Hepatocyte (in vitro differentiated cells): ENCODE results near the gene SART3. TPM values are rescaled to one million over a fixed set of nuclear protein-coding genes. Genes with fewer than 3 reads are reported as not detected.

ENCODE experiments used
- DNase-seq: peaks from one replicate; pipeline ENCODE4 v3.0.0-alpha.2; 2016; ENCODE audit warnings: low spot score
- H2AFZ ChIP-seq: fragments of 200-600 bp; sonication (generic); 2 replicates; pipeline ENCODE4 v1.6.0; 2016; ENCODE audit warnings: antibody characterized with exemption, mild to moderate bottlenecking
- H3K27ac ChIP-seq: fragments of 200-600 bp; sonication (generic); 2 replicates; pipeline ENCODE4 v1.5.1; 2016; ENCODE audit warnings: mild to moderate bottlenecking
- H3K27me3 ChIP-seq: fragments of 200-600 bp; sonication (generic); 2 replicates; pipeline ENCODE4 v1.6.1; 2016
- H3K36me3 ChIP-seq: fragments of 200-600 bp; sonication (generic); replicated peaks from 2 replicates; pipeline ENCODE4 v1.5.1; 2016; ENCODE audit warnings: low read depth; ENCODE audit not compliant: insufficient read depth
- H3K4me1 ChIP-seq: fragments of 200-600 bp; sonication (generic); 2 replicates; pipeline ENCODE4 v1.5.1; 2016; ENCODE audit warnings: mild to moderate bottlenecking, moderate library complexity; ENCODE audit not compliant: insufficient read depth
- H3K4me2 ChIP-seq: fragments of 200-600 bp; sonication (generic); 2 replicates; pipeline ENCODE4 v1.6.0; 2016
- H3K4me3 ChIP-seq: fragments of 200-600 bp; sonication (generic); 2 replicates; pipeline ENCODE4 v1.5.1; 2016; ENCODE audit warnings: mild to moderate bottlenecking
- H3K79me2 ChIP-seq: fragments of 200-600 bp; sonication (generic); 2 replicates; pipeline ENCODE4 v1.6.0; 2017; ENCODE audit warnings: mild to moderate bottlenecking
- H3K9me2 ChIP-seq: fragments of 200-600 bp; sonication (generic); replicated peaks from 2 replicates; pipeline ENCODE4 v1.6.0; 2017; ENCODE audit warnings: mild to moderate bottlenecking; ENCODE audit not compliant: insufficient read depth
- H3K9me3 ChIP-seq: fragments of 200-600 bp; sonication (generic); 2 replicates; pipeline ENCODE4 v1.5.1; 2016; ENCODE audit warnings: low read depth, mild to moderate bottlenecking
- H4K20me1 ChIP-seq: fragments of 200-600 bp; sonication (generic); 2 replicates; pipeline ENCODE4 v1.6.0; 2016; ENCODE audit warnings: mild to moderate bottlenecking; ENCODE audit not compliant: insufficient read depth, poor library complexity, severe bottlenecking
- CTCF ChIP-seq: fragments of 200-600 bp; sonication (generic); IDR thresholded peaks from 2 replicates; pipeline ENCODE4 v1.5.1; 2016; ENCODE audit warnings: antibody characterized with exemption, mild to moderate bottlenecking; ENCODE audit not compliant: poor library complexity
- EZH2 ChIP-seq: fragments of 200-600 bp; sonication (generic); IDR thresholded peaks from 2 replicates; pipeline ENCODE4 v1.6.1; 2016; ENCODE audit warnings: antibody characterized with exemption, mild to moderate bottlenecking, borderline replicate concordance
- EZH2phosphoT487 ChIP-seq: fragments of 200-600 bp; sonication (generic); IDR thresholded peaks from one replicate; pipeline ENCODE4 v1.6.1; 2018; ENCODE audit warnings: antibody characterized with exemption, mild to moderate bottlenecking, low read depth, moderate library complexity; ENCODE audit not compliant: unreplicated experiment, severe bottlenecking
- WGBS: methylation state at CpG from one replicate; pipeline ENCODE4 v1.1.6; 2016; ENCODE audit warnings: low lambda C conversion rate; ENCODE audit errors: missing lambda C conversion rate; 5-methylcytosine and 5-hydroxymethylcytosine counted together
- polyA plus RNA-seq: library from polyadenylated mRNA; unstranded; fragments of >200 nt; fragmentation: Nextera tagmentation; extraction: Ambion mirVana; gene quantifications from 2 replicates; pipeline ENCODE4 v1.2.1, GENCODE V29; 2016
- total RNA-seq: library from RNA; depleted of rRNA; stranded (reverse); fragments of >200 nt; gene quantifications from 2 replicates; pipeline ENCODE4 v1.2.3, GENCODE V29; 2014

SART3 gene
- total and polyA plus RNA-seq, 2 experiments from 2014 or later, result 25.0 to 60.4 TPM

- no peaks in the 10 kb centered on the region for H3K9me2 ChIP-seq
- peaks cover 69% of the 10 kb centered on the region for H4K20me1 ChIP-seq
- no peak overlapping the region for H3K27ac ChIP-seq
- peaks cover 89% of the 10 kb centered on the region for H3K79me2 ChIP-seq
- TF ChIP-seq EZH2 (no peak), EZH2phosphoT487 (no peak), CTCF (no peak)
- no peaks in the 10 kb centered on the region for H3K9me3 ChIP-seq
- H3K36me3 ChIP-seq, result peaks cover 8% of the 10 kb centered on the region
- no peak overlapping the region for H3K4me2 ChIP-seq
- H2AFZ ChIP-seq, result no peak overlapping the region
- 90% methylated on average over 5 of the region's 5 CpGs for WGBS
- no peak for DNase-seq
- no peaks in the 10 kb centered on the region for H3K27me3 ChIP-seq
- H3K4me3 ChIP-seq, result no peak overlapping the region
- no peaks in the 10 kb centered on the region for H3K4me1 ChIP-seq
Measured at GRCh38 chr12:108551535-108551934, 9.4 kb downstream of the SART3 start.

- H3K9me2 ChIP-seq, result no peaks in the 10 kb centered on the region
- peaks cover 44% of the 10 kb centered on the region for H4K20me1 ChIP-seq
- no peak overlapping the region for H3K27ac ChIP-seq
- H2AFZ ChIP-seq, result no peak overlapping the region
- 88% methylated on average over 7 of the region's 7 CpGs for WGBS
- H3K27me3 ChIP-seq, result no peaks in the 10 kb centered on the region
- peaks cover 8% of the 10 kb centered on the region for H3K36me3 ChIP-seq
- no peak for DNase-seq
- H3K9me3 ChIP-seq, result no peaks in the 10 kb centered on the region
- no peak overlapping the region for H3K4me2 ChIP-seq
- no peaks in the 10 kb centered on the region for H3K4me1 ChIP-seq
- no peak overlapping the region for H3K4me3 ChIP-seq
- TF ChIP-seq EZH2 (no peak), CTCF (no peak)
- peaks cover 83% of the 10 kb centered on the region for H3K79me2 ChIP-seq
Measured at GRCh38 chr12:108548954-108549521, 11.9 kb downstream of the SART3 start.

- Histone ChIP-seq H3K4me3 (no peak overlapping the region), H2AFZ (no peak overlapping the region), H3K27me3 (no peaks in the 10 kb centered on the region), H3K4me1 (no peaks in the 10 kb centered on the region), H3K36me3 (peaks cover 8% of the 10 kb centered on the region), H3K9me2 (no peaks in the 10 kb centered on the region), H3K9me3 (no peaks in the 10 kb centered on the region), H4K20me1 (peaks cover 35% of the 10 kb centered on the region), H3K27ac (no peak overlapping the region), H3K4me2 (no peak overlapping the region), H3K79me2 (peaks cover 83% of the 10 kb centered on the region)
- 93% methylated on average over 9 of the region's 9 CpGs for WGBS
- TF ChIP-seq EZH2, result no peak
- TF ChIP-seq CTCF, result no peak
- no peak for TF ChIP-seq EZH2phosphoT487
- DNase-seq, result no peak
Measured at GRCh38 chr12:108547686-108548085, 13.3 kb downstream of the SART3 start.
